ENCODE measurements around the gene CORO7.
"Not testable (repeated sequence)": the region's sequence is repeated elsewhere in the genome, so short reads cannot be mapped to it uniquely, and the experiment has no call there.

DNA sequence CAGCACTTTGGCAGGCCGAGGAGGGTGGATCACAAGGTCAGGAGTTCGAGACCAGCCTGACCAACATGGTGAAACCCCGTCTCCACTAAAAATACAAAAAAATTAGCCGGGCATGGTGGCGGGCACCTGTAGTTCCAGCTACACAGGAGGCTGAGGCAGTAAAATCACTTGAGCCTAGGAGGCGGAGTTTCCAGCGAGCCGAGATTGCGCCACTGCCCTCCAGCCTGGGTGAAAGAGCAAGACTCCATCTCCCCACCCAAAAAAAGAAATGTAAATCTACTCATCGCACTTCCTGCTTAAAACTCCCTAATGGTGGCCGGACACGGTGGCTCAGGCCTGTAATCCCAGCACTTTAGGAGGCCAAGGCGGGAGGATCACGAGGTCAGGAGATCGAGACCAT is 22.5 kb downstream of the CORO7 start:
- not testable (repeated sequence) for TF ChIP-seq CTCF (IDR thresholded peaks at IDR 0.05); EZH2 (IDR thresholded peaks at IDR 0.05; ENCODE audit: borderline replicate concordance, insufficient read depth, low read depth, low read length, poor library complexity, severe bottlenecking)
